SKM-1 (cell line): ENCODE measurements around the gene CHAT.

Experiments used
- DNase-seq: peaks from one replicate; lab custom pipeline; 2025; ENCODE audit not compliant: unreplicated experiment; lab: John Stamatoyannopoulos, UW

The CHAT gene

DNA sequence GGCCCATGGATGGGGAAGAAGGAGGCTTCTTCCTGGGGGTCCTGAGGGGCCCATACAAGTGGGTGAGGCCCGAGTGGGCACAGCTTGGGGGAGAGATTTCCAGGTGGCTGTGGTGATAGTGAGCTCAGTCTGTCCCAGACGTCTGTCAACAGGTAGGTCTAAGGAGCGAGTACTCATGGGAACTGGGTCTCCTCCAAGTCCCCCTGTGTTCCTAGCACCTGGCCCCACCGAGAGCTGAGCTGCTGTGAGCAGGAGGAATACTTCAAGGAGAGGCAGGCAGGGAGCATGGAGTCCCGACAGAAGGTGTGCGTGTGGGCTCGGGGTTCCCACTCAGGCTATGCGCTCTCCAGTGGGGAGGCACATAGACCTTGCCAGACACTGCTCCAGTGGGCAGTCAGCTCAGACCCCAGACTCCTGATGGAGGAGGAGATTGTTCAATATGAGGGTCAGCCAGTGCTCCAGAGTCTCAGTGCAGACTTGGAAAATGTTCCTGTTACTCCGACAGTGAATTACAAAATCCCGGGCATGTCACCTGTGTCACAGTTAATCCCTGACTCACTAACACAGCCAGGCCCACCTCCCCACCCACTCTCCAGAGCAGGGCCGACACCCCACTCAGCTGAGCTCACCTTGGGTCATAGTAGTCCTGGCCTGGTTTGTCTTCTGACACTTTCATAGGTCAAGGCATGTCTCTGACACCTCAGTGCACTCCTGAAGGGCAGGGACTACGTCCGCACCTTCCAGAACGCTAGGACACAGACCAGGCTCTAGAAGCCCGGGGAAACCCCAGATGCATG is 37.4 kb downstream of the CHAT start:
- no peak for DNase-seq

DNA sequence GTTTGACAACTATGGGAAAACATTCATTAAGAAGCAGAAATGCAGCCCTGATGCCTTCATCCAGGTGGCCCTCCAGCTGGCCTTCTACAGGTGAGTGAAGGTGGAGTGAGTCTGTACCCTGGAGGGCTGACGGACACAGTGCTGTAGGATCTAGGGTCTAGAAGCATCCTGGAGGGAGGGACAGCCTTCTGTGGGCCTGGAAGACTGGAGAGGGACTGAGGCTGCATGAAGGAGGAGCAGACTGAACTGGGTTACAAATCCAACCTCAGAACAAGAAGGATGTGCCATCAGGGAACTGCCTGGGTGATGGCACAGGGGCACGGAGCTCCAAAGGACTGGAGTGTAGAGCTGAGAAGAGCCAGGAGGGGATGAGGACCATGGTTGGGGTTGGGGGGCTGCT is 38.1 kb downstream of the CHAT start:
- no peak for DNase-seq

DNA sequence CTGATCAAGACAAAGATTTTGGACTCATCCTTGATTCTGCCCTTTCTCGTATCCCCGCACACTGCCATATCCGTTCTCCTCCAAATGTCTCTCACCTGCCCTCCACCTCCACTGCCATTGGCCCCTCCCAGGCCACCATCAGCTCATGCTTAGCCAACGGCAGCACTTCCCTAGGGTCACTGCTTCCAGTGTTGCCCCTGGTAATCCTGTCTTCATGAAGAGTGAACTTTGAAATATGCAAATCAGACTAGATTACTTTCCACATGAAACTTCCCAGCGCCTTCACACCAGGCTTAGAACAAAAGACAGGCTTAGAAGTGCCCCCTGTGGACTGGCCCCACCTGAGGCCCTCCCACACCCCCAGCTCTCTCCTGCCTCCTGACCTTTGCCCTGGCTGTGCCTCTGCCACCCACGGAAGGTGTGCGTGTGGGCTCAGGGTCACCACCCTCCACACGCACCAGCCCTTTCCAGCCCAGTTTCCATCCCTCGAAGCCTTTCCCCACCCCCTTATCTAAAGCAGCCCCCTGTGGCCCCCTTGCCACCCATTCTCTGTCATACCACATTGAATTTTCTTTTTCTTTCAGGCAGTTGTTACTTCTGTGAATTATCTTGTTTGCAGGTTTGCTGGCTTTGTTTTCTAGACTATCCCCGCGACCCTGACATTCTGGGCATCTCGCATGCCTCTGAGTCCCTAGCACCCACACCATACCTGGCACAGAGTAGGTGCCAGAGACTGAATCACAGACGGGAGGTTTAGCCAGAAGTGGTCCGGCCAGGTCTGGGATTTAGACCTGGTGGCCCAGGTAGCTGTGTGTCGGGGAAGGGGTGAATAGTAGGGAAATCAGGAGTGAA is 38.8 kb downstream of the CHAT start:
- no peak for DNase-seq

DNA sequence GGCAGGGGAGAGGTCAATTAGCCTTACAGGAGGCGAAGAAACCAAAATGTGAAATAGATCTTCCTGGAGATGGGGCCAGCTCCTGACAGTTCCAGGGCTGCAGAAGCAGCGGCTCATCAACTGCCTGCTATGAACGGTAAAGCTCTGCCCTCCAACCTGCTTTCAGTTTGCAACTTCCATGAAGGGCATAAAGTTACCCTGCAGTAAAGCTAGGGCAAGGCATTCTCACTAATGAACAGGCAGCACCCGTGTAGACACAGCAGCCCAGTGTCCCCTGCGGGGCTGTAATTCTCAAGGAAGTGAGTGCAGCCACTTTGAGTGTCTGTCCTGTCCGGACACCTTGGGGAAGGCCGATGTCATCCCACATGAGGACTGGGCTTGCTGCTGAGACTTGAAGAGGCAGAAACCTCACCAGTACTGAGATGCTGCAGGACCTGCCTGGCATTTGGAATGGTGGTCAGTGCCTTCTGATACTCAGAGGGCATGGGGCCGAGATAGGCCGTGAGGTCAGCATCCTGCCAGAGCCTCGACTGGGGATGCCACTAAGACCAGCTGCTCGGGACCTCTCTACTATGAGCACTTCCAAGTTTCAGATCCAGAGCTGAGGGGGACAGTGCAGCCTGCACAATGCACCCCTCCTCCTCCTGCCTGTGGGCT is 39.6 kb downstream of the CHAT start:
- no peak for DNase-seq

DNA sequence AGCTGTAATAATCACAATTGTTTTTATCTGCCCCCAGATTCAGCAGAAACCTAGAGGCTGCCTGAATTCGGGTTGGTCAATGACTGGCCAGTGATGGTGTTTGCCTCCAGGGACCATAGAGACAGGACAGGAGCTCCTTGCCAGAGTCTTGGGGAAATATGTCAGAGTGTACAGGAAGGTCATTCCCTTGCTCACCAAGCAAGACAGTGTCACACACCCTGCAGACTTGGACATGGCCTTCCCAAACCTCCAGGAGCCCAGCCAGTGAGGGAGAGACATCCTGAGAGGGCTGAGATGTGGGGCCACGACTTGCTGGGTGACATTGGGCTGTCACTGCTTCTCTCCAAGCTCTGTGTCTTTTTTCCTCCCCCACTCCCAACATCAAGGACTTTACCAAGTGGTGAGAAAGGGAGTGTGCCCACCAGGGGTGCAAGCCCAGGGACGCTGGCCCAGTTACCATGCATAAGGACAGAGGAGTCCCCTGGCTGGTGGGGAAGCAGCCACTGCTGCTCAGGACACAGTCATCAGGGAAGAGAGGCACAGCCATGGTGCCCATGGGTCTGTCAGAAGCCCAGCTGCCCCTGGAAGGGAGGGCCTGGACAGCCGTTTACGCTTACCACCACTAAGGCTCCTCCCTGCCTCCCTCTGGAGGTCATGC is 40.3 kb downstream of the CHAT start:
- no peak for DNase-seq

DNA sequence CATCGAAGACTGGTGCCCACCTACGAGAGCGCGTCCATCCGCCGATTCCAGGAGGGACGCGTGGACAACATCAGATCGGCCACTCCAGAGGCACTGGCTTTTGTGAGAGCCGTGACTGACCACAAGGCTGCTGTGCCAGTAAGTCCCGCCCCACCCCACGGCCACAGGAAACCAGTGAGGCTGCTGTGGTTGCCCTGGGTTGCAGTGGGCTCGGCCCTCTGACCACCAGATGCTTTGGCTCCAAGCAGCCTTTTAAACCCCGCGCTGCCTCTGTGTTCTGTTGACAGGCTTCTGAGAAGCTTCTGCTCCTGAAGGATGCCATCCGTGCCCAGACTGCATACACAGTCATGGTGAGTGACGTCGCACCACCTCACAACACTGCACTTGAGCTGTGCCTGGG is 41.3 kb downstream of the CHAT start:
- no peak for DNase-seq

DNA sequence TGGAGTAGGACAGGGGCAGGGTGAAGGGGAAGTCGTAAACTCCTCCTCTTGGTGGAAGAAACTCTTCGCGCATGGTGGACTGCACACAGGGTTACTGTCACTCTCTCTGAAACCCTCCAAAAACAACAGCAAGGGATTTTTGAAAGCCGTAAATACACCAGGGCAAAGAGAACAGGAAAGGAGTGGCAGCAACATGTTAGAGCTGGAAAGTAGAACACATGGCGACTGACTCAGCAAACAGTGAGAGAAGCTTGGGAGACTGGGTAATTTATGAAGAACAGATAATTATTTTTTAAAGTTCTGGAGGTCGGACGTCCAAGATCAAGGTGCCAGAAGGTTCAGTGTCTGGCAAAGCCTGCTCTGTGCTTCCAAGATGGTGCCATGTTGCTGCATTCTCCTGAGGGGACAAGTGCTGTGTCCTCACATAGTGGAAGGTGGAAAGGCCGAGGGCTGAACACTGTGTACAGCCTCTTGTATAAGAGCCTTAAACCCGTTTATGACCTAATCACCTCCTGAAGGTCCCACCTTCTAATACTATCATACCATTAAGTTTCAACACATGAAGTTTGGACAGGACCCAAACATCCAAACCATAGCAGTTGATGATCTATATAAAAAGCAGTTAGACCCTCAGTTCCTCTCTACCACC is 43.1 kb downstream of the CHAT start:
- no peak for DNase-seq

DNA sequence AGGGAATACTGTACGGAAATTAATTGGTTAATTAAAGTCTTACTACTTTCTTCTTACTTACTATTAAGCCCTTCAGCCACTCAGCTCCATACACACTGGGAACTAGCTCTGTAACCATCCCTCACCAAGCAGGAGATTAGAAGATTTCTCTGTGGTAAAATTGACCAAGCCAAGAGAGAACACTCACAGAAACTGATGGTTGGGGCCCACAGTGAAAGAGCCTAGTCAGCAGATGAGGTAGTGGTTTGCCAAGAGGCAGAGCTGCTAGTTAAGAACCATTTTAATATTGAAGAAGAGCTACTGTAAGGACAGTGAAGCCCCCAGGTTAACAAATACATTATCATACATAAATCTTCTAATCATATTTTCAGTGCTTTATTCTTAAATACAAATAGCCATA is 43.8 kb downstream of the CHAT start:
- no peak for DNase-seq

DNA sequence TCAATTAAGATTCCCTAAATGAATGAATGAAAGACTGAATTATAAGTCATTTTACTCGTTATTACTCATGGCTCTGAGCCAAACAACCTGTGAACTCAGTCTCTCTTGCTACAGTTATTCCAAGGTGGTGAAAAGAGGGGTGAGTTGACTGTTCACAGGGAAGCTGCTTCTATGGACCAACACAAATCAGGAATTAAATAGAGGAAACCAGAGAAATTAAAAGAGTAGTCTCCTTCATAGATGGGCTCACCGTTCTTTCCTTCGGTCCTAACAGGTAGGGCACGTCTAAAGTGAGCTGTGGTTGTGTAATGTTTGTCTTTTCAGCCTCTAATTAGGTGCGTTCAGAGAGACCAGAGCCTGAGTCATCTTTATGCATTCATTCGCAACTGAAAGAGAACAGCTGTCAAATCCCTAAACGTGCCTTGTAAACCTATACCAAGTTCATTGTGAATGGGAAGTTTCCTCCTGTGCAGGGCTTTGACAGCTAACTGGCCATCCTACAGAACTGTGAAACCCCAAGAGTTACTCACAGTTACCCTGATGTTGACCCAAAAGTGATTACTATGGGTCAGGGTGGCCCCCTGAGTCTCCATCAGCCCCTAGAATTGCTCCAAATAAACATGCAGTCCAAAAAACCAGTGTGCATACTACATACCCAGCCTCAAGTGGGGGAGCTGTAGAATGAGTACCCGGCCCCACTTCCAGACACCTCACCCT is 47.5 kb downstream of the CHAT start:
- DNase-seq: no peak

DNA sequence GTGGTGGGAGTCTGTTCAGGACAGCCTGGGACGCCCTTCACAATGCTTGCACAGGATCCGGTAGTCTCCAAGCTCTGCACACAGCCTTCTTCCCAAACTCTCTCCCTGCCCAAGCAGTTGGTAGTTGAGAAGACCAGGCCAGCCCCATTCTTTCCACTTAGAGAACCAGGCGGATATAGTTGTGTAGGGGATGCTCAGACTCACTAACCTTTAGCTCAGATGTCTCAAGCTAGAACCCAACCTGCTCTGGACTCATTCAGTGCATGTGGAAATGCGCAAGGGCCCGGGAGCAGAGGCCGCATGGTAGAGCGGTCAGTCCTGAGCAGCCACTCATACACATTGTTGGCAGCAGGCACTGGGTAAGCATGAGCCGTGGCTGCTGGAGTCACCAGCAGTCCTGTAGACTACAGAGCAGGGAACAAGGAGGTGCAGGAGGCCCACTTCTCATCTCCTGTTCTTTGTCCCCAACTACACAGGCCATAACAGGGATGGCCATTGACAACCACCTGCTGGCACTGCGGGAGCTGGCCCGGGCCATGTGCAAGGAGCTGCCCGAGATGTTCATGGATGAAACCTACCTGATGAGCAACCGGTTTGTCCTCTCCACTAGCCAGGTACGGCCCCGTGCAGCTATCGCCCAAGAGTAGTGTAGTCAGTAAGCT is 48.5 kb downstream of the CHAT start:
- DNase-seq: no peak

DNA sequence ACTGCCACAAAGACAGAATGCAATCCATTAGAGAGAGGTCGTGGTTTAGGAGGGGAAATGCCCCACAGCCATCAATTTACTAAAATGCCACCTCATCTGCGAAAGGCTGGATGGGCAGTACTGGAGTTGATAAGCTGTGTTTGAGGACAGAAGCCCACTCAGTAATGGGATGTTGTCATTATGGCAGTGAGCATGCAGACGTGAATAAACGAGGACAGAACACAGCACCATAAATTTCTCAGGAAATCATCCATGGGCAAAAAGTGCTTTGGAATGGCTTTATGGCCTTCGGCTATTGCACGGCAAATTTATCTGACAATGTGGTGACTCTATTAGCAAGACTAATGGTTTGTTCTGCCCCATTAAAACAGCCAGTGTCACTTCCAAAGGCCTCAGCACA is 49.8 kb downstream of the CHAT start:
- no peak for DNase-seq

DNA sequence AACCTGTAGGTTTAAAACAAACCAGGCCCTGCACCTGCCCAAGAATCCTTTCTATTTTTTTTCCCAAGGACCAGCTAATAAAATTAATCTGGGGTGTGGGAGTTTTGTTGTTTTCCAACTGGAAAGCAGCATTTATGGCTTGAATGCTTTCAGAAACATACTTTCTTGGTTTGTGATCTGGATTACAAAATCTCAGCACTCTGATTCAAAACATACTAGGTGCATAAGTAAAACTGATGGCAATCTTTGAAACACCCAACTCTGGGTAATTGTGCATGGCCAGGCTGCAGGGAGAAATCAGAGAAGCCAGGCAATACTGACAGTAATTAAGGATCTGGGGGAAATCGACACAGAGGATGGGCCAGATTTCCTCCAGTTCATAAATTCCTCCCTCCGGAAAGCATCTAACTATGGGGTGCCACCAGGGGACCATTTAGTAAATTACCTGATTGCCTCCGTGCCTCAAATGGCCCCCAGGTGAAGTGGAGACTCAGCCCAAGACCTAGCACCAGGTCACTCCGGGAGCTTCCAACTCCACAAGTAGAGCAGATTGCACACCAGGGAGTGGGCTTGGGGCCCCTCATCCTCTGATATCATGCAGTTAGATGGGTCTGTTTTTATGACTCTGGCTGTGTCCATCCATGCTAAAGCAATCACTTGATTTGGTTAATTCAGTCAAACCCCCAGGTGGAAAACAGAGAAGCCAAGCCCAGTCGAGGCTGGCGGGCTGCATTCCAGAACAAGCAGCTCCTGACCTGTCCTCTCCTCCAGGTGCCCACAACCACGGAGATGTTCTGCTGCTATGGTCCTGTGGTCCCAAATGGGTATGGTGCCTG is 50.4 kb downstream of the CHAT start:
- no peak for DNase-seq

DNA sequence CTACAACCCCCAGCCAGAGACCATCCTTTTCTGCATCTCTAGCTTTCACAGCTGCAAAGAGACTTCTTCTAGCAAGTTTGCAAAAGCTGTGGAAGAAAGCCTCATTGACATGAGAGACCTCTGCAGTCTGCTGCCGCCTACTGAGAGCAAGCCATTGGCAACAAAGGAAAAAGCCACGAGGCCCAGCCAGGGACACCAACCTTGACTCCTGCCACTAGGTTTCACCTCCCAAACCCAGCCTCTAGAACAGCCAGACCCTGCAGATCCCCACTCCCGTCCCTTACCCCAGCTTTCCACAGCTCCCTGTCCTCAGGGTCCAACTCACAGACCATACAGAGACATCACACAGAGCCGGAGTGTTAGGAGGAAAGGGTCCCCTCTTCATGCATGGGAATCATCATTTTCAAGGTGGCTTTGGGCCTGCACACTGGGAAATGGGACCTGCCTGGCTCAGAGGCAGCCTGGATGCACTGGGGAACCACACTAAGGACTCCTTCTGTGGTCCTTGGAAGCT is 51.1 kb downstream of the CHAT start:
- no peak for DNase-seq

DNA sequence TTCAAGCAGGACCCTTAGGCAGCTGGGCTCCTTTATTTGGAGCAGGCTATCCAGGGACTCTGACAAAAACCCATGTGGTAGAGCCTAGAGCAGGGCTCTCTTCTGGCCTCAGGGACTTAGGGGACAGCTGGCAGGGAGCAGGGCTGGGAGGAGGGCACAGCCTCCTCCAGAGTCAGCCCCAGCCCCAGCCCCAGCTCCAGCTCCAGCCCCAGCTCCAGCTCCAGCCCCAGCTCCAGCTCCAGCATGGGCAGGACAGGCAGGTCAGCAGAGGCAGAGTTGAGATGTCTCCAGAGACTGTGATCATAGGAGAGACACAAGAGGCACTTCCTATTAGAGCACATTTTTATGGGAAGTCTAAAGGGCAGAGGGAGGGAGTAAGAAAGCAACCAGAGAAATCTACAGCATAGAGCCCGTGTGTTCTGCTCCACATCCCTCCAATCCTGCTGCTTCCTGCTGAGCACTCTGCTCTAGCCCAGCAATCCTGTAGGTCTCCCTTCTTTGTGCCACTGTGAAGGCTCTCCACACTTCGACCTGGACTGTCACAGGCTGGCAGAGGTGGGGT is 52.3 kb downstream of the CHAT start:
- DNase-seq: no peak

DNA sequence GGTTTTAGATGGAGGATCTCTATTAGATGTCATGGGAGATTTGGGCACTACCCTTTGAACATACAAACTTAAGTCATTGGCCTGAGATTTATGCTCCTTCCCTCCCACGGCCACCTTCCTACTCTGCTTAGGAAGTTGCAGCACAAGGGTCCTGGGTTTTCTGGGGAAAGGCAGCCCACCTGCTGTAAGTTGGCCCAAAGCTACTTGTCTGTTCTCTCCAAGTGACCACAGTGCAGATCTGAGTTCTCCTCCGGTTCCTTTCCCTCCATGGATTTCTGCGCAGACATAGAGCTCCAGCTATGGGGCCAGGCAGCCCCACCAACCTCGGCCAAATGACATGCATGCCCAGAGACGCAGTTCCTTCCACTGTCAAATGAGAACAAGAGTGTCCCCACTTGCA is 52.8 kb downstream of the CHAT start:
- no peak for DNase-seq

DNA sequence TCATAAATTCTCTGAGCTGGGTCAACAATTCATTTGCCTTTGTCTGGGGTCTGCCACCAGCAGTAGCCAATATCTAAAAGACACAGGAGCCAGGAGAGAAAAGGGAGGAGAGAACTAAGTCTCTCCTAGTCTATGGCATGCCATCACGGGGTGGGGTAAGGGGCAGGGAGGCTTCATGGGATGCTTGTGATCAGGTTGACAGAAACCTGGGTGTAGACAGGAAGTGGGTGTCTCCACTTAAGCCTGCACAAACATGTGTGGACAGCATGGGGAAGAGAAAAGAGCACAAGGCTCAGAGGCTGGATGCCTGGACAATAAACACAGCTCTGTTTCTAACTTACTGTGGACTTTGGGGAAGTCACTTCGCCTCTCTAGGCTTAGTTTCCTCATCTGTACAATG is 54.2 kb downstream of the CHAT start:
- no peak for DNase-seq

DNA sequence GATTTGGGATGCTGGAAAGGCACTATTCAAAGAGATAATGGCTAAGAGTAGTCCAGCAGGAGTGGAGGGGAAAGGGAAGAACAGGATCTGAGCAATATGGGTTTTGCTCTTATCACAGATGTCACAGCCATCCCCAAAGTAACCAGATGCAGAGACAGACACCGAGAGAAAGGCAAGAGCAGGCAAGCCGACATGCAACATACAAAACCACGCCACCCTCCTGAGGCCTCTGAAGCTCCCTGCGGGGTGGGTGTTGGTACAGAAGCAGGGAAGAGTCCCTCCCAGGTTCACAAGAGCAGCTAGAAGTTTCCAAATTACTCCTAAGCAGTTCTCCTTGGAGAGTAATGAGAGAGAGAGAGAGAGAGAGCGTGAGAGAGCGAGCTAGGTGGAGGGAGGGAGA is 54.8 kb downstream of the CHAT start:
- no peak for DNase-seq

DNA sequence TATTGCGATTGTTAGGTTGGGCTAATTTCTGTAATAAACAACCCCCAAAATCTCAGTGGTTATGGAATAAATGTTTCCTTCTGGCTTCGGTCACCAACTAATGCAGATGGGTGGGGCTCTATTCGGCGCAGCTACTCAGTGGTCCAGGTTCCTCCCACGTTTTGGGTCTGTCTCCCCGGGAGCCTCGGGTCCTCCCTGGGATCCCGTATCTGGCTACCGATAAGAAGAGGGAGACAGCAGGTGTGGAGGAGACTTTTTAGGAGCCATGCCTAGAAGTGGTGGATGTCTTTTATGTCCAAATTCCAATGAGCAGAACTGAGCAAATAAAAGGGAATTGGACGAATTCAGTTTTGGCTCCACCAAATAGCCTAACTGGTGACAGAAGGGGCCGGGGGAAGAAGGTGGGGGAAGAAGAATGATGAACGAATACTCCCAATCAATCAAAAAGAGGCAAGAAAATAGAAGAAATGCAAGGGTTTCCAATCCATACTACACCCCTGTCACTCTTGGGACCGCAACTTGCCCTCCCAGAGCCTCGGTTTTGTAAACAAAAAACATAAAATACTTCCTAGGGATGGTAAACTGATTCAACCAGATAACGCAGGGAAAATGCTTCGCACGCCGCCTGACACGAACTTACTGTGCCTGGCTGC is 65.1 kb downstream of the CHAT start:
- DNase-seq: no peak
